ENCODE results near the gene DGKG.

Gene DGKG

DNA sequence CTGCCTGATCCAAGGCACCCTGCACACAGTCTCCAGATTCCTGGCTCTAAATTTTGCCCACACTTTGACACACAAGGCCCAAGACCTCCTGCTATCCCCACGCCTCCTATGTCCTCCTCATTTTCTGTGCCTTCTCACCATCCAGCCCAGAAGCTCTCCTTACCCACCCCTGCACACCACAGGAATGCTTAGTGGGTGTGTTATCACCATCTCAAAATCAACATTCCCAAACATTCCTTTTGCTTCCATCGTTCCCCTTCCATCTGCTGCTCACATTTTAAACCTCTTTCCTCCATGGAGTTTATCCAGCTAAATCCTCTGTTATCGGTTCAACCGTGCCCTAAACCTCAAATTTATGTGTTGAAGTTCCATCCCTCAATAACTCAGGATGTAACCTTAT, 43.9 kb downstream of the DGKG start:
- no peak for DNase-seq (ENCODE audit: low read depth in 3 of 3)

- DNase-seq (ENCODE audit: low read depth in 3 of 3): no peak
Measured at GRCh38 chr3:186317478-186317877, 44.6 kb downstream of the DGKG start.

GRCh38 chr3:186316666-186317260, 45.3 kb downstream of the DGKG start:
- no peak for DNase-seq (ENCODE audit: low read depth in 3 of 3)

- DNase-seq (ENCODE audit: low read depth in 3 of 3): no peak
Measured at GRCh38 chr3:186315581-186316354, 46.3 kb downstream of the DGKG start.

GRCh38 chr3:186314896-186315295, 47.1 kb downstream of the DGKG start:
- no peak for DNase-seq (ENCODE audit: low read depth in 3 of 3)

- no peak for DNase-seq (ENCODE audit: low read depth in 3 of 3)
Measured at GRCh38 chr3:186311441-186311840, 50.6 kb downstream of the DGKG start.

DNA sequence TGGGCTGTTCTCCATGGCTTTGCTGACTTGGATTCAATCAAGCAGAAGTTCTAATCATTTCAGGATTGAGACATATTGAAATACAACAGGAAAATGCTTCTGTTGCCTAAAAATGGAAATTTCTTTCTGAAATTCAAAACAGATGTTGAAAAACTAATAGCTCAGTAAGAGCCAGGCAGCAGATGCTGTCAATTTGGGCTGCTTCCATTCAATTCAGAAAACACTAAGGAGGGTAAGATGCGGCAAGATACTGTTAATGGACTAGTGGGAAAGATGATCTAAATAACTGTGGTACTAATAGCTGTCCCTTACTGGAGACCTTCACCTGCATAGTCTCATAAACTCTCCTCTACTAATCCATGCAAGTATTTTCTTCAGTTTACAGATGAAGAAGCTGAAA, 53.5 kb downstream of the DGKG start:
- DNase-seq (ENCODE audit: low read depth in 3 of 3): no peak

GRCh38 chr3:186307594-186308221, 54.3 kb downstream of the DGKG start:
- DNase-seq (ENCODE audit: low read depth in 3 of 3): peak in 1 of 3 donors; percentile 10

DNA sequence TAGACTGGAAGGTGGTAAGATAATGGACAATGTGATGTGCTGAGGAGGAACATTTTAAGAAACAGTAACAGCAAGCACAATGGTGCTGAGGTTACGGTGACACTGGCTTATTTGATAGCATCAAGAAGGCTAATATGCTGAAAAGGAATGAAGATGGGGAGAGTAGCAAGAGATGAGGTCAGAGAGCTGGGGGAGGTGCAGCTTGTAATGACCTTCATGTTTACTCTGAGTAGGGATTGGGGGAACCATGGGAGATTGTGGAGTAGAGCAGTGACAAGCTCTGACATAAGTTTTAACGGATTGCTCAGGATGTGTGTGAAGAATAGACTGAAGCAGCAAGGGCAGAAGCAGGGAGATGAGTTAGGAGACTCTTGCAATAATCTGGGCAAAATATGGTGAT, 56.7 kb downstream of the DGKG start:
- DNase-seq (ENCODE audit: low read depth in 3 of 3): no peak

DNA sequence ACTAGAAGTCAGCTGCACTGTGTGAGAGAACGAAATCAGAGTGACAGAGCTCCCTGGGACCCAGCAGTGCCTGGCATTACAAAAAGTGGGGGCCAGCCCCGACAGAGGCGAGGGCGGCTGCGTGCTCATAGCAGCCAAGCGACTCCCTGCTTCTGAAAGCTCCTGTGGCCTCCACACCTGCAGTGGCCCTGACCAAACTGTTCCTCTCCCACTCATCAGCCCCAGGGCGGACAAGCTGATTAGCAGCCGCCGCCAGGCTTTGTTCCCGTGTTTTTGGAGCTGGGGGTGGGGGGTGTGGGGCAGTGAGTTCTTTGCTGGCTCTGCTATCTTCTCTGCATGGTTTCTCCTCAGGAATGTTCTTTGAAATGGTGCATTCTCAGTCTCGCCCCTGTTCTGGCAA, 58.1 kb downstream of the DGKG start:
- DNase-seq (ENCODE audit: low read depth in 3 of 3): no peak

GRCh38 chr3:186299327-186299726, 62.7 kb downstream of the DGKG start:
- DNase-seq (ENCODE audit: low read depth in 3 of 3): no peak

DNA sequence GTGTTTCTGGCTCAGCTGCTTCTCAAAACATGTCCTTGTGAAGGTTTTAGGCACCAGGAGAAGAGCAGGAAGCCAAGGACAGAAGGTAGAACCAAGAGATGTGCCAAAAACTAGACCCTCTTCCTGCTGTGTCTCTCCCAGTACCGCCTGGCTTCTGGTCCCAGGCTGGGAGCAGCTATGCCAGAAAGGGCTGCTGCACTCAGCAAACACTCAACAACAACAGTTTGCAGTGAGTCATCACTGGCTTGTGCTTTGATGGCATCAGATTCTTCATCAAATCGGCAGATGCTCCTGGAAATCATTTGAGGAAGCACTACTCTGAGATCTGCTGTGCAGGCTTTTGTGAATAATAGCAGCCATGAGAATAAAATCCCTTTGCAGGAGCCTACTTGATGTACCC, 63.2 kb downstream of the DGKG start:
- DNase-seq (ENCODE audit: low read depth in 3 of 3): no peak

DNA sequence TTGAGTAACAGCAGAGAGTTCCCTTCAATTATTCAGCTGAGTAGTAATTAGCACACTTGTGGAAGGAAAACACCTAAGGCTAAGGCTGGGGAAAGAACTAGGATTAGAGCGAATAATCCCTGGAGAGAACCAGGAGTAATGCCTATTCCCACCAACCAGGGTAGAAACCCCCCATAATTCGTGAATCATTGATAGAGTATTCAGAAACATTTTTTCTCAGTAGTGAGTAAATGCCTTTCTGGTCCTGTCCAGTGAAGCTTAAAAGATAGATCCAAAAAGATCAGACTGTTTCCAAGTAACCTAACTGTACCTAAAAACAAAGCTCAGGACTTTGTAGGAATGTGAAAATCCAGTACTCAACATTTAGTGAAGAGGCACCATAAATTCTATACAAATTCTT, 71.2 kb downstream of the DGKG start:
- DNase-seq (ENCODE audit: low read depth in 3 of 3): no peak

DNA sequence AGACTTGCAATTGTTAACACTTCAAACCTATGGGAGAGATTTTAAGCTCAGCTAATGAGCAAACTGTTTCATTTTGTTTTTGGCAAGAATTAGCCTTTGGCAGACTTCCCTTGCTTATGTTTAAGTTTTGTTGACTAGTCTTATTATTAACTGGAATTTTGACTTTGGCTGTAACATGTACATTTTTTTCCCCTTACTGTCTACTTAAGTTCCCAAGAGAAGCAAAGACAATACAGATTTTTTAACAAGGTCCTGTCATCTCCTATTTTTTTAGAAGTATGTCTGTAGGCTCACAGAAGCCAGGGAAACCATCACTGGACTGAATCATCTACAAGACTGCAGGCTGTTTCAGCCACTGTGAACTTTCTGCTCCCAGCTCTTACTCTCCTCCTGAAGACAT, 74.3 kb downstream of the DGKG start:
- DNase-seq (ENCODE audit: low read depth in 3 of 3): no peak

GRCh38 chr3:186286114-186286513, 75.9 kb downstream of the DGKG start:
- DNase-seq (ENCODE audit: low read depth in 3 of 3): no peak

DNA sequence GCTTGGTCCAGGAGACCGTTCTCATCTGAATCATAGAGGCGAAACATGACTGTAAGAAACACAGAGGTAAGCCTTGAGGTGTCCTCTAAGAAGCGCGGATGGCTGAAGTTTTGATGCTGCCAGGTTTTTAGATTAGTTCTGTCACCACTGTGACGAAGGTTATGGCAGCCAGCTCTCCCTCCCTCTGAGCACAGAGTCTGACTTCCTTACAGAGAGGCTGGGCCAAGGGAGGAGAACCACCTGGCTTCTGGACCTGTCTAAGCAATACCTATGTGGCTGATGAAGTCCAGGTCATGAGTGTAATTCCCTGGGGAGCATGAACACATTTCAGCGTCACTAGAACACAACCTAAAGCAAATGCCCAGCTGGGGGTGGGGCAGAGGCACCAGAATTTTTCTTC, 77.4 kb downstream of the DGKG start:
- DNase-seq (ENCODE audit: low read depth in 3 of 3): no peak

DNA sequence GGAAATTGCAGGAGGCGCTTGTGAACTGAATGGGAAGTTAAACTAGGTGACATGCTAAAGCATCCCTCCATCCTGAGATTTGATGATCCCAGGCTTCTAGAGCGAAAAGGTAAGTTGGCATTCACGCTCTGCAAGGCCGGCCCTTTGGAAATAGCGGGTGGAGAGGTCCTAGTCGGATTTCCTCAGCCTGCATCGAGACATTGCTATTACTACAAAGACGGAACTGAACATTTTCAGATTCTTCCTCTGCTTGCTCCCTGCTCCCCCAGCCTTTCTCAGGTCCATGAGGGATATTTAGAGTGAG, 77.7 kb downstream of the DGKG start:
- DNase-seq (ENCODE audit: low read depth in 3 of 3): no peak

DNA sequence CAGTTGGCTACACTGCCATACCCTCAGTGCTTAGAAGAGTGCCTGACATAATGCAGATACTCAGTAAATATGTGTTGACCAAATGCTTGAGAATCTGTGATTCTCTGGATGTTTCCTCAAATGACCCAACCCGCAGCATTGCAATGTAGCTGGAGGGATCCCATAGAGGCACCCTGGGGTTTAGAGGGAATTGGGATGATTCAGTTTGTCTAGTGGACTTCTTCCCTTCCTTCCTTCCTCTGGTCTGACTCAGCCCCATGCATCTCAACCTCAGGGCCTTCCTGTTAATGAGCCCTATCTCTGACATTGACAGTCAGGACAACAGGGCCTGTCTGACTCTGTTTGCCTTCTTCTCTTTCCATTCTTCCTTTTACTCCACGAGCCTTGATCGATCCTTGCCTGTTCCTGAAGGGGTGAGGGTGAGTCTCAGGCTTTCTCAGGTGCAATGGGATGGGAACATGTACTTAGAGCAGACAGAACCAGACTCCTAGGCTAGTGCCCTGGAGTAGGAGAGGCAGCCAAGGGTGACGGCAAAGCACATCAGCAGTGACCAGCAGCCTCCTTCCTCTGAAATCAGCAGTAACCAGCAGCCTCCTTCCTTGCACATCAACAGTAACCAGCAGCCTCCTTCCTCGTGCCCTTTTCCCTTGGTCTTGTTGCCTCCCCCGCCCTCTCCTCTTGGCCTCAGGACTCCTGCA, 78.2 kb downstream of the DGKG start:
- no peak for DNase-seq (ENCODE audit: low read depth in 3 of 3)

GRCh38 chr3:186283096-186283495, 78.9 kb downstream of the DGKG start:
- no peak for DNase-seq (ENCODE audit: low read depth in 3 of 3)

GRCh38 chr3:186281176-186281575, 80.9 kb downstream of the DGKG start:
- DNase-seq (ENCODE audit: low read depth in 3 of 3): no peak

DNA sequence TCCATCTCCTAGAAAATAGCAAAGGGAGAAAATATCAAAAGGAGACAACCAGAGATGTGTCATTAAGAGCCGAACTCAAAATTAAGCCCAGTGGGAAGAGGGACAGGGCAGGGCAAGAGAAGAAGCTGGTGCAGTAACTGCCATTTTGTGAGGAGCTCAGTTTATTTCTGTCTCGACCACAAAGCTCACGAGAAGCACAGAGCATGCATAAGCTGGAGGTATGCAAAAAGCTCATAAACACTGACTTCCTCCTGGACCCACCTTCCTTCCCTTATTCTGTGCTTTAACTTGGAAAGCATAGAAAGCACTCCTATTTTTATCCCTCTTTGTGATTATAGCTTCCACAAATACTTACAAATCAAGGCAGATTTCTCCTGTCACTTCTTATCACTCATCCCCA, 81.3 kb downstream of the DGKG start:
- no peak for DNase-seq (ENCODE audit: low read depth in 3 of 3)

GRCh38 chr3:186277268-186277909, 84.6 kb downstream of the DGKG start:
- no peak for DNase-seq (ENCODE audit: low read depth in 3 of 3)
